HG02938 (cell line): Measurements from ENCODE around the gene MYL3.

ENCODE experiments used
- ATAC-seq: cut with Tn5 transposase; IDR thresholded peaks from one replicate; pipeline ENCODE4 v1.9.1; 2021; ENCODE audit warnings: mild to moderate bottlenecking, moderate library complexity; ENCODE audit not compliant: unreplicated experiment

The MYL3 gene

DNA sequence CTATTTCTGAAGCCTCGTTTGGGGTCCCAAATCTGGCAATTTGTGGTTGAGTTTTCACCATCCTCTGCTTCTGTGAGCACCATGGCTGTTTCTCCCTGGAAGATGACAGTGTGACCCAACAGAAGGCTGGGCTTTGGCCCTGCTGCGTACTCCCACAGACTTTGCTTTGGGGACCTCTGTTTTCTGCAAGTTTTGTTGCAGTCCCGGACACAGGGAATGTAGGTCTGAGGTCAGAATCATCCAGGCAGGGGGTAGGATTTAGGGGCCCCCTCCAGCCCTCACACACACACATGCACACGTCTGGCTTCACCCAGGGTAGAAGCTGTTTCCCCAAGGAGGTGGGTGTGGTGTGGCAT, 20.6 kb upstream of the MYL3 start:
- ATAC-seq = no peak

DNA sequence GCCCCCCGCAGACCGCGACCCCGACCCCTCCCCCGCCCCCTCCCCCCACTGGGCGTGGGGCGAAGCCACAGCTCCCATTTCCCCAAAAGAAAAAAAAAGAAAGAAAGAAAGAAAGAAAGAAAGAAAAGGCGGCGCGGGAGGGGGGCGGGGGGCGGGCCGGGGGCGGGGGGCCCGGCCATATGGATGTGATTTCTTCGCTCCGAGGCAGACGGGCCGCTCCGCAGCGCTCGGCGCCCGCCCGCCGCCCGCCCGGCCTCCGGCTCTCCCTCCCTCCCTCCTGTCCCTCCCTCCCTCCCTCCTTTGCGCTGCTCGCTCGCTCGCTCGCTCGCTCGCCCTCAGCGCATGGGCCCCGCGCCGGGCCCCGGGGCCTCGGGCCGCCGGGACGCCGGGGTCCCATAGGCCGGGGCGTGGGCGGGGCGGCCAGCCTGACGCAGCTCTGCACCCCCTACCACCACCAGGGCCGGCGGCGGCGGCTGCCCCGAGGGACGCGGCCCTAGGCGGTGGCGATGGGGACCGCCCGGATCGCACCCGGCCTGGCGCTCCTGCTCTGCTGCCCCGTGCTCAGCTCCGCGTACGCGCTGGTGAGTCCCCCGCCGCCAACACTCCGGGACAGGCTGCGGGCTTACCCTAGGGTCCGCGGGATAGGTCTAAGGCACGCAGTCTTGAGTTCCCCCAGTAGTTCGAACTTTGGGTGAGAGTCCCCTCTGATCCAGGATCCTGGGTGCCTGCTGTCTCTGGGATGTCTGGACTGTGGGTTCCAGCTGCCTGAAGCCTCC, 20.0 kb upstream of the MYL3 start:
- ATAC-seq = no peak

DNA sequence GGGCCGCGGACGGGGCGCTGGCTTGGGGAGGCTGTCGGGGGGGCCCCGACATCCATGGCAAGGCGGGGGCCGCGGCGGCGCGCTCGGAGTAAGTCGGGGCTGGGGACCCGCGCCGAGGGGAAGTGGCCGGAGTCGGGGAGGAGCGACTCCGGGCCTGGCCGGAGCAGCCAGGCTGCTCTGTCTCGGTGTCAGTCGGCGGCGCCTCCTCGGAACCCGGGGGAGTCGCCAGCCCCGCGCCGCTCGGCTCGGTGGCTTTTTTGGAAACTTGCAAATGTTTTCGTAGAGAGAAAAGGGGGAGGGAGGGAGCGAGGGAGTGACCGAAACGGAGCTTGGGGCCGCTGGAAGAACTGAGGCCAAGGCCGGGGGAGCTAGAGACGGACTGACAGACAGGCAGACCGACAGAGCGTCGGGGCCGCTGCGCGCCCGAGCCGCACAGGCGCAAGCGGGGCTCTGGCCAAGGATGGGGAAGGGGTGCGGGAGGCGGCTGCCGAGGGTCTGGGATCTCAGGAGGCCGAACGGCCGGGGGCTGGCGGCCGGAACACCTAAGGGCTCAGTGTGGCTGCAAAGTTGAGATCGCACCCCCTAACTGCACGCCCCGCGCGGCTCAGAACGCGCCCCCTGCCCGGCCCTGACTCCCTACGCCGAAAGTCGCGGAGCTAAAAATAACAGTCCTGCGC, 19.3 kb upstream of the MYL3 start:
- ATAC-seq = no peak

DNA sequence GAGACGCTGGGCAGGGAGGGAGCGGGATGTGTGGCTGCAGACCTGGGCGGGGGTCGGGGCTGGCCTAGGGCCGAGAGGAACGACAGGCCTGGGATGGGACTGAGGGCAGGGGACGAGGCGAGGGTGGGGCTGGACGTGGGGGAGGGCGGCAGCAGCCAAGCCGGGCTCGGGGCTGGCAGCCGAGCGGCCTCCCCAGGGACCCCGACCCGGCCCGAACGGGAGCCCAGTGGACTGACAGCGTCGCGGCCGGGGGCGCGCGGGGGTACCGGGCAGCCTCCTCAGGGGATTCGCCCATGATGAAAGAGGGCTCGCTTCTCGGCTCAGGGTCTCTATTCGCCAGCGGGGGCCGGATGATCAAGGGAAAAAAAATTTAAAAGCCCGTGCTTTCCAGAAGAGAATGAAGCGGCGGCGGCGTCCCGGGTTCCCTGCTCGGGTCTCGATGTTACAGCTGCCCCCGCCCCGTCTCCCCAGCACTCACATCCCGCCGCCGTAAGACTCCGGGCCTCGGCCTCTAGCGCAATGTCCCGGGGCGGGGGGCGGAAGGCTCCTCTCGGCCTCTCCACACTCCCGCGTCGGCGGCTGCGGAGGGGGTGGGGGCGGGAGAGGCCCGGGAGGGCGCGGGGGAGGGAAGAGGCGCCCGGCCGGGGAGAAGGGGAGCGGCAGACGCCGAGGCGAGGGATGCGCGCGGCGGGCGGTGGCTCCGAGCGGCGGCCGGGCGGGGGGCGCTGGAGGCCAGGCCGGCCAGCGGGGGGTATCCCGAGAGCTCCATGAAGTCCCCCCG, 18.5 kb upstream of the MYL3 start:
- no peak for ATAC-seq

DNA sequence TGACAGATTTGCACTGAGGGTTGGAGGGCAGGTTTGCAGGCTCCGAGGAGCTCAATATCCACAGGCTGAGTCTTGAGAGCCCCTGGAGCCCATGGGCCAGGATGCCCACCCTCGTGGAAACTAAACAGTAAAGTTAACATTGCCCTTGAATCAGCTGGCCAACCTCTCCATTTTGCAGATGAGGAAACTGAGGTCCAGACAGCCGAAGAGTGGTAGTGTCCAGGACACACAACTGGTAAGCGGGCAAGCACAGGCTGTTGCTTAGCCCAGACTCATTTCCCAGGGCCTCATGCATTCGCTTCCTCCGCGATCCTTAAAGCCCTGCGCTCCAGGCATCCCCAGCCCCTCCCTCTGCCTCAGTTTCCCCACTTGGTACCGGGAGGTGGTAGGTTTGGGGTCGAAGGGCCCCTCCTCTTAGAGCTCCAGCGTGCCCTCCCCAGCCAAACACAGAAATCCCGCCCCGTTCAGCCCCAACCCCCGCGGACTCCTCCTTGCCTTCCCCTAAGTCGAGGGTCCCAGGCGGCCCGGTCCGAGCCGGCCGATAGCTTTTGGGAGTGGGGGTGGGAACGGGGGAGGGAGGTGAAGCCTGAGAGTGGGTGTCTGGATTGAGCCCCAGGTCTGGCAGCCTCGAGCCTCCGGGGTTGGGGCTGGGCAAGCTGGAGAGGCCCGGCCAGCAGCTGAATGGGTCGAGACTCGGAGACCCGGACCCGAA, 17.8 kb upstream of the MYL3 start:
- no peak for ATAC-seq

DNA sequence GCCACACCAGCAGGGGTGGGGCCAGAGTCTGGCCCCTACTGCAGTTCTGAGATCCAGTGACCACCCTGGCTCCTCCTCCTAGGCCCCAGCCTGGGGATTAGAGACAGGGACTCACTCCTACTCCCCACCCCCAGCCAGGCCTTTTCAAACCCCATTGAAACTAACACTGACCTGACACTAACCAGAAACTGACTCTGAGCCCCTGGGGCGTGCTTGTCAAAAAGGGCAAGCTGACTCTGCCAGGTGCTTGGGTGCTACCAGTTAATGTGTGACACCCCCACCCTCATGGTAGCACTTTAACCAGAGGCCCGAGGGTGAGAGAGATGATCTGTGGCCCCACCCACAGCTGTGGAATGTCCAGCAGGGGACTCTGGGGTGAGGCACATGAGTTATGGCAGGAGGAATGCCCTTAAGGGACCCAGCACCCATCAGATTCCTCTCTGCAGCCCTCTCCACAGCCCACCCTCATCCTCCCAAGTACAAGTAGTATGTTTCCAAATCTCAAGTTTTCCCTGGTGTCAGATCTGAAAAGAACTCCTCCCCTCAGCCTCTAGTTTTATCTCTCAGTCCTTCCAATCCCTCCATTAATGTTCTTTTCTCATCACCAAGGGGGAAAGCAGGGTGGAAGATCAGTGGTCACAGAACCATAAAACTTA, 15.7 kb upstream of the MYL3 start:
- no peak for ATAC-seq

DNA sequence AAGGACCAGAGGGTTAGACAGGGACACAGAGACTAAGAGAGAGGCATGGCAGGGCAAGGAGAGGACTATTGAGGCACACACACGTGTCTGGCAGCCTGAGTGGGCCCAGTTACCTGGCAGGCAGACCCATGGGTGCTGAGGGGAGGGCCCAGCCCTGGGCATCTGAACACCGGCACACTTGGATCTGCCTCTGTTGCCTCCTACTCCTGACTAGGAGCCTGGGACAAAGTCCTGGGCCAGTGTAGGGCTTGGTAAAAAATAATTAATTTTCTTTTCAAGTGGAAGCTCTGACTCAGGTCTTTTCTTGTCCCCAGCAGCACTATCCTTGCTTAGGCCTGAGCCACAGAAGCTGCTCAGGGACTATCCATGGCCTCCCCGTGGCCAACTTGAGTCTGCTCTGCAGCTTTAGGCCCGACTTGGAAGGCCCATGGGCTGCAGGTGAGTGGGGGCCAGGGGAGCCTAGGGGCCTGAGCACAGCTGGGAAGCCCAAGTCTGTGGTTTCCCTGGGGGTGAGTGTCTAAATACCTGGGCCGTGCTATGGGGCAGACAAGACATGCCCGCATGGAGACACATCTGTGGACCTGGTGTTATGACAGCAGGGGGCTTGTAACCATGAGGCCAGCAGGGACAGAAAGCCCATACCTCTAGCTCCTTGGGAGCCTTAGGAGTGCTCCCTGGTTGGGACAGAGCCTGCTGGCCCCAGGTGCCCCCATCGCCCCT, 14.3 kb upstream of the MYL3 start, which contains the start of gene PTH1R:
TSS of gene PTH1R (plus strand) at position 316 of the 720 bp plus-strand sequence. CDS start 5,839 bp downstream, outside the sequence.
- no peak for ATAC-seq

DNA sequence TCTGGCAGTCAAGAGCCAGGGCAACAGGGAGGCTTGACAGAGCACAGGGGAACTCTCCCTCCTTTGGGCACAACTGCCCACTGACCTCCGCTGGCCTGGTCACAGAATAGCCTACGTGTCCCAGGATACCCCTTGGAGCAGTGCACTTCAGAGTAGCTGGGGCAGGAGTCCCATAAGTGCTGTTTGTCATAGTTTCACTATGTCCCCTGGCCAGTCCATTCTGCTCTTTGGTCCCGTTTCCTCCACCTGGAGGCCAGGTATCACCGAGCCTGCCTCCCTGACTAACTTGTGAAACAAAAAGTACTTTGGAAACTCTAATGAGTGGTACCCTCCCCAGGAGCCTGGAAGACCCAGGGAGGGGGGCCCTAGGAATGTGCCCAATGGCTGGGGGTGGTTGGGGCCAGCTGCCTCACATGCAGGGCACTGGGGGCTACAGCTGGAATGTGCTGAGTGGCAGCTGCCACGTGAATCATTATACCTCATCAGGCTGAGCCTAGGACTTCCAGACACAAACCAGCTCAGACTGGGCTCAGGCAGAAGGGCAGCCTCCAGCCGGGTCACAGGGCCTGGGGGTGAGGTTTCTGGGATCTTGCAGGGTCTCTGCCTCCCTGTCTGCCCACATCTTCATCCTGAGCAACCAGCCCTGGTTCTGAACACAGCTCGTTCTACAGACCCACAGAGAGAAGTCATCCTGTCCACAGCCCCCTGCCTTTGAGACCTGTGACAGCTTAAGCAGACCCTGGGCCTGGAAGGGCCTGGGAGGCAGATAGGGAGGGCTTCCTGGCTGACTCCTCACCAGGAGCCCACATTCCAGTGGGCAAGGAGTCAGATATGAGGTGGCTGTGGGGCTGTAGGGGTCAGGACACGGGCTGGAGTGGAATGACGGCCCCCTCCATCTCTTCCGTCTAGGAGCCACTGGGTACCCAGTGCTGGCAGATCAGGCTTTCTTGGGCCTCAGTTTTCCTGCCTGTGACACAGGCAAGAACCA, 13.4 kb upstream of the MYL3 start:
- ATAC-seq = no peak

DNA sequence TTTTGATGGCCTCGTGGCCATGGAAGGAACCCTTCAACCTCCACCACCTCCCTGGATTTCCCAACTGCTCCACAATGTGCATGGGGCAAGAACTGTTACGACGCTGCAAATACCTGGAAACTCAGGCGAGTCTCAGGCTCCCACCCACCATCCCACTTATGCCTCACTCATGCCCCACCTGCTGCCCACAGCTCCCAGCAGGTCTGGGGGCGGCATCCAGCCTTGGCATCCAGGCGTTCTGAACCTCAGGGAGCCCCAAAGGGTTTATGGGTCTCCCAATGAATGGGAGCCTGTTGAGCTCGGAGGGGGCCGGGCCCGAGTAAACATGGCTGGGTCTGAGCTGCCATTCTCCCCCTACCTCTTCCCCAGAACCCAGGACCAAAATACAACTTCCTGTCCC, 12.3 kb upstream of the MYL3 start:
- no peak for ATAC-seq

DNA sequence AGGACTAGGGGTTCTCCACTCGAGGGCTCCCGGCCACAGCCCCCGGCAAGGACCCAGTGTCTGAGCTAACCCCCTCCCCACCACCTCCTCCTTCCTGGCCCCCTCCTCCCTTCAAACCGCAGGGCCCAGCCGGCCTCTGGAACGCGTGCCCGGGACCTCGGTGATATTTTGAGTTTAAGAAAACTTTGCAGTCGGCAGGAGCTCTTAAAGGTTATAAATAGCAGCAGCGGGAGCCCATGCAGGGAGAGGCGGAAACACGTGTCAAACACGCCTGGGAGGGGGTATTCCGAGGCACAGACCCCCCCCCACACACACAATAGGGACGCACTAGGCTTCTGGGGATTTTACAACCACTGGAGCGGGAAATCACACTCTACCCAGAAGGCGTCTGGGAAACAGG, 11.2 kb upstream of the MYL3 start:
- no peak for ATAC-seq

DNA sequence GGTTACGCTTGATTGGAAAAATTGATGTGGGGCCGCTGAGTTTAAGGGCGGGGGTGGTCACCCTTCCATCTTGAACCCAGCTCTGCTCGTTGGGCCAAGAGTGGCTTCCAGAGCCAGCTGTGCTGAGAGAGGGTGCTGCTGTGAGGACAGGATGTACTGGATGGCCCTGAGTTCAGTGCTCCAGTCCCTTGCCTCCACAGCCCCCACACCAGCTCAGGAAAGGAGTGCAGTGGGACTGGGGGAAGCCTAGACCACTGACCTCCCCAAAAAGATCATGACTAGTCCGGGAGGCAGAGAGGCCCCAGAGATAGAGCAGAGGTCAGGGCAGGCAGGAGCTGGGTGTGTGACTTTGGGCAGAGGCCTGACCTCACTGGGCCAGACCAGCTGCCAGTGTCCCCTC, 10.3 kb upstream of the MYL3 start:
- no peak for ATAC-seq

DNA sequence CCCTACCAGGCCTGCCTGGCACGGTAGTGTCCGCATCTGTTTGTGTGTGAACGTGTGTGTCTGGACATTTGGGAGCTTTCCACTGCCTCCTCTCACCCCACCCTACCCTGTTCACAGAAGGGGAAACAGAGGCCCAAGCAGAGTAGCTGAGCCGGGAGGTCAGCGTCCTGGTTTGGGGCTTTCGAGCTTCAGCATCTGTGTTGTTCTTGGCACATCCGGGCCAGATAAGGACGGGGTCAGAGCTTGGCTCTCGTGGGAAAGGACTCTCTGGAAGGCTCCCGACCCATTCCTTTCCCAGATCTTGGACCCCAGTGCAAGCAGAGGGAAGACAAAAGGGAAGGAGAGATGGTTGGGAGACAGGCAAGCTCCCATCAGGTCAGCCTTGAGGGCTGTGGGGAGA, 8.0 kb upstream of the MYL3 start:
- ATAC-seq = no peak

DNA sequence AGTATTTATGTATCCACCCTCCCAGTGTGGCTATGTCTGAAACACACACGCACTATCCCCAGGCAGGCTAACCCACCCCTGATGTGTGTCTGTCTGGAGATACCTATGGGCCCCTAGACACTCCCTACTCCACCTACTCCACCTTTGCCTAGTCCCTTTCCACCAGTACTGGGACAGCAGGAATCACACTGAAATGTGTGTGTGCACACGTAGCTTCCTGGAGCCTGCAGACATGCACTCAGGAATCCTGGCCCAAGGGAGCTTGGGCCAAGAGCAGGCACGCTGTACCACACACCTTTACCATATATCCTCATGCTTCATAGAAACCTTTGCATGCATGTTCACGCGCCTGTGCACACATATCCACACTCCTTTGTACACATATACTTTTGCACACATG, 7.4 kb upstream of the MYL3 start:
- no peak for ATAC-seq

DNA sequence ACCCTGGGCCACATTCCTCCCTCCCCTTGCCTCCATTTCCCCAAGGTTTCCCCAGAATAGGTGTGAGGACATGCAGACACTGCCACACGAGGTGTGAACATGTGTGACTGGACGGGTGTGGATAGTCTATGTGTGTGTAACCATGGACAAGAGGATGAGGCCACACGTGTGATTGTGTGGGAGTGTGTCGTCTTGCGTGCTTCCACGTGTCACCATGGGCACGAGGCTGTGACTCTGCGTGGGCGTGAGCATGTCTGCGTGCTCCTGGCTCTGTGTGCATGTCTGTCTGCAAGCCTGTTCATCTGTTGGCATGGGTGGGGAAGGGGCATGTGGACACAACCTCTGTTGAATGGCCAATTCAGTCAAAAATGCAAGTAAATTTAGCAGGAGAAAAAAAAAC, 6.2 kb upstream of the MYL3 start:
- ATAC-seq = no peak

DNA sequence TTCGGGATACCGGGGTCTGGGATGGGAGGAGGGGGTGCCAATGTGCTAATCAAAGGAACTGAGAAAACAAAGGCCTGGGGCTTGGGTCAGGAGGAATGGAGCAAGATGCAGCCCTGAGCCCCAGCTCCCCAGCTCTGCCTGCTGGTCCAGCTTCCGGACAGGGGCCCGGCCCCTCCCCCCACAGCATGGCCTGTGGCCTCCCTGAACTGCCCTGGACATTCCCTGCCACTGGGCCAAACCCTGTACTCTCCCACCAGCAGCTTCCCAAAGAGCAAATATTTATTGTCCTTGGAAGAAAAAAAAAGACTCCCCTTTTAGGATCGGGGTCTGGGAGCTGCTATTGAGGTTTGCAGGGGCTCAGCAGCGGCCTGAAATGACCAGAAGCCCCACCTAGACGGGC, 5.7 kb upstream of the MYL3 start:
- no peak for ATAC-seq

DNA sequence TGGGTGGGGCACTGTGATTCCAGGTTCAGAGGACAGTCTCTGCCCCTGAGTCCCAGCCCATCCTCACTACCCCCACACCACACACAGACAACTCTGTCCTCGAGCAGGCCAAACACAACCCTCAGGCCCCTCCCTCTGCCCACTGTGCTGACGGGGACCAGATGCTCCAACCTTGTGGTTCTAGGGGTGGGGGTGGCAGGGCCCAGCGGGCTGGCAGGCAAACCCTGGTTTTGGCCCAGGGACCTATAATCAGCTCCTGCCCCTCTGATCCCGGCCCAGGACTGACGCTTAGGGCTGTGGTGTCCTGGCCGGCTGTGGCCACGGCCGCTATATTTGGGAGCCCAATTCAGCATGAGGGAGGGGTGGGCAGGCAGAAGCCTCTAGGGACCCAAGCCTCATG, 5.0 kb upstream of the MYL3 start:
- no peak for ATAC-seq

DNA sequence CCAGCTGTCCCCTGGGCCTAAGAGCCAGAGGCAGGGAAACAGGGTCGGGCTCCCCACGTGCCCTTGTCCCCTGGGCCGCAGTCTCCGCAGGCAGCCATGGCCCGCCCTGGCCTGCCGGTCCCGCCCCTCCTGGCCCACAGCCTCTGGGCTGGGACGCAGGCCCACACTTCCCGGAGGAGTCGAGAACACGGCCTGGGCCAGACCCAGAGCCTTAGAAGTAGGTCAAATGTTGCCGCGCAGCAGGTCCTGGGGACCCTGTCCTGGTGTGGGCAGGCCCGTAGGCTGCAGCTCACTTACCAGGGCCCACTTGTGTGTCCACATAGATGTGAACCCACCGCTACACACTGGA, 4.3 kb upstream of the MYL3 start:
- no peak for ATAC-seq

DNA sequence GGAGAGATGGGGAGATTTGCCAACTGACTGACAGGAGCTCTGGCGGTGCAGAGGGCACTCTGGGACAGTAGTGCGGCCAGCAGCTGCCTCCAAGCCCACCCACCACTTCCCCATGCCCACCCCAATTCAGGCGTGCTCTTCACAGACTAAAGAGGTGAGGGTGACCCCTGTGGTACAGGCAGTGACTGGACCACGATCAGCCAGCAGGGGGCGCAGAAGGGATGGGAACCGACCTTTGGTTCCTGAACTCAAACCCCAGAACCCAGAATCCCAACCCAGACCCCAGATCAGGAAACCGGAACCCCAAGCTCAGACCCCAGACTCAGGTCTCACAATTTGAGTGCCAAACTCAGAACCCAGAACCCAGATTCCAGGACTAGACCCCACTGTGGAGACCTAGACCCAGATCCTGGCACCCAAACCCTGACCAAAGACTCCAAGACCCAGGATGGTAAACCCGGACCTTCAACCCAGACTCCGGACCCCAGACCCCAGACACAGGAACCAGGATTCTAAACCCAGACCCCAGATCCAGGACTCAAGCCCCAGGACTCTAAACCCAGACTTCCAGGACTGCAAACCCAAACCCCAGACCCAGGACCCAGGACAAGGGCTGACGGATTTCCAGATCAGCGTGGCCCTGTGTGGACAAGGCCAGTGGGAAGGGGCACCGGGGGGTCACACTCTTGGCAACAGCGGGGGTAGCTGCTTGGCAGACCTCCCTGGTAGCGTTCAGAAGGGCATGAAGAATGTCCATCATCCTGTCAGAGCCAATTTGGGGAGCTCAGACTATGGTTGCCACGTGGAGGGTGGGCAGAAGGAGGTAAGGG, 3.7 kb upstream of the MYL3 start:
- no peak for ATAC-seq
